Femur (tissue), 1 donor: ENCODE data around the gene CPXM2.

Experiments used
- DNase-seq: peaks from one replicate; pipeline ENCODE4 v3.0.0-alpha.2; 2017

Gene CPXM2

DNA sequence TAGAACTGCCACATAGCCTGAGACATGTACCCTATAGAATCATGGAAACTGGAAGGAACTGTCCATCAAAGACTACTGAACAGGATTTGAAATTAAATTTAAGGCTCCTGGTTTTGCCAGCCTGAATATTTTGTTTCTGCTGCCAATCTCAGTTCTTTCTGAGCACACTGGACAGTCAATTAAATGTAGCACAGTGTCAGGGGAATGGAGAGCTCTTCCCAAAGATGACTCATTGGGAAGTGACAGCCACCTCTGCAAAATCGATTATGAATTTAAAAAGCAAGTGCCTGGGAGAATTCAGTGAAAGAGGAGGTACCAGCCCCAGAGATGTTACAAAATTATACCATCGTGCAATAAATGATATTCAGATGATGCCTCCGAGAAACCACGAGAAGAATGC, 47.8 kb downstream of the CPXM2 start:
- DNase-seq: no peak

DNA sequence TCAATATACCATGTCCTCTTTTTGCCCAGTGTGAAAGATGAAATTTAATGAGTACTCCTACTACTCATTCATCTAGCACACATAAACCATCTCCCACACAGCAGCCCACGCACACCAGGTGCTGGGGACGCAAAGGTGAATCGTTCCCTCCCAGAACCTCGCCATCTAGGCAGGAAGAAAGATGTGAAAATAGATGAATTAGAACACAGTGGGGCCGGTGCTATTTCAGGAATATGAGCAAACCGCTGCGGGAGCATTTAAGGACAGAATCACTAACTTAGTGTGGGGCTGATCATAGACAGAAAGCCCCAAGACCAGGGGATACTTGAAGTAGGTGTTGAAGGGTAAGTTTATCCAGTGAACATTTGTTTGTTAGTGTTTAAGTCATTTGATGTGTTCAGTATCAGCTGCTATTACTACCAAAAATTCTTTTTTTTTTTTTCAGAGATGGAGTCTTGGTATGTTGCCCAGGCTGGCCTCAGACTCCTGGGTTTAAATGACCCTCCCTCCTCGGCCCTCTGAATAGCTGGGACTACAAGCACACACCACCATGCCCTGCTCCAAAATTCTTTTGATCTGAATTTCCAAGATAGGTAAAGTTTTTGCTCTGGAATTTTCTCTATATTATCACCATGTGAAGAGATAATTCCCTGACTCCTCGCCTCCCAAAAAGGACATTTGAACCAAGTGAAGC, 48.8 kb downstream of the CPXM2 start:
- DNase-seq: no peak

DNA sequence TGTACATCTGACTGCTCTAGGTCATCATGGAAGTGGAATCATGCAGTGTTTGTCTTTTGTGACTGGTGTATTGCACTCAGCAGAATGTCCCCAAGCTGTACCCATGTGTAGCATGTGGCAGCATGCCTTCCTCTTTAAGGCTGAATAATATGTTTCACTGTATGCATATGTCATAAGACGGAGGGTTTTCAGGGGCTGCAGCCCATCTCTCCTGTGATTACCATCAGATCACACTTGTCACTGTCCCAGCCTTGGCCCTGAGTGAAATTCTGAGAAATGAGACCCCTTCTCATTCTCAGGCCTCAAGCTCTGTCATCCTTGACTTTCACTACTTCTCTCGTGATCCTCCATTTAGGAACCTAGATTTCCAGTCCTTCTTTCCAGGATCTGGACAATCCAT, 50.0 kb downstream of the CPXM2 start:
- no peak for DNase-seq

DNA sequence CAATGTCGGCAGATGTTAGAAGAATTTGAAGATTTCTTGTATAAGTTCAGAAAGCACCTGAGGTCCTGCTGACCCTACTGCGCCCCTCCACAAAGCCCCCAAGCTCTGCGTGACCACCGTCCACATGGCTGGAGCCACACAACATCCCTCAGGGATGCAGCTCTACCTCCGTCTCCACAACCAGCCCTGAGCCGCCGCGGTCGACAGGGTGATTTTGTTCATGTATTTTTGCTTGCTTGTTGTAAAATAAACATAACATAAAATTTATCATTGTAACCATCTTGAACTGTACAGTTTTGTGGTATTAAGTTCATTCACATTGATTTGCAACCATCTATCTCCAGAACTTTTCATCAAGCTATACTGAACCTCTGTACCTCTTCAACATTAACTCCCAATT, 50.5 kb downstream of the CPXM2 start:
- DNase-seq: no peak

DNA sequence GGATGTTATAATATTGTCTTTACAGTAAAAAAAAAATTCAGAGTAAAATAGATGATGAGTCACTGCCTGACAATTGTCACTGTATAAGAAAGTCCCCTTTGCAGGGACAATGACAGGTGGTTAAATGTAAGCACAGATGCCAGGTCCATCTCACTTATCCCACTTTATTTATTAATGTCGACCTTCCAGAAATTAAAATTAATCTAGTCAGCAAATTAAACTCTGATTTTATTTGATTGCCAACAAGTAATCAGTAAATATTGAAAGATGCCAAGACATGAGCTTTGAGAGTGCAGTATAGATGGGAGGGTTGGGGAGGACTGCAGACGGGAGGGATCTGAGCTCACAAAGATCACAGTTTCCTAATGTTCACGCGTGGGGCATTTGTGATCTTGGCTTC, 50.9 kb downstream of the CPXM2 start:
- DNase-seq: no peak

DNA sequence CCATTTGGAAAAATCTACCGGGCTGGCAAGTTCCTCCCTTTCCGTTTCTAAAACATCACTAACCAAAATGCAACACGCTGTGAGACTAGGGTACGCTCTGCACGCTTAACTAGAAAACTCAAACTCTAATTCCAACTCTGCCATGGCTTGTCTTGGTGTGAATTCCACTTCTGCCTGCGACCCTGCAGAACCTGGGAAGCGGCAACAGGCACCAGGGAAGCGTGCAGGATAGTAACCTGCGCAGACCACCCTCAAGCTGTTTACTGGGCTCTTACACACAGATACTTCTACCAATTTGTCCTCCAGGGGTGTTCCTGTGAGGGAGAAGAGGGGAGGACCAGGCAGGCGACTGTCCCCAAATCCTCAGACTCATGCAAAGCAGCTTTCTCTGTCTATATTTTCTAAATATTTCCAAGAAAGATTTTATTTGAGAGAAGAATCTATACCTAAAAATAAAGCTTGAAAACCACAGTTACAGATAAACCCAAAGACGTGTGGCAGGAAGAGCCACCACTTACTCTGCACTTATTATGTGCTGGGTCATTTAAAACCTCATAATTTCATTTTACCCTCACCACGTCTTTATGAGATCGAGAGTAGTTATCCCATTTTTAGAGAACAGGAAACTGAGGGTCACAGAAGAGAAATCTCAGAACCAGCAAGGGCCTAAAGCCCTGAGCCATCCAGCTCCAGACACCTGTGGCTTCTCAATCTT, 52.9 kb downstream of the CPXM2 start:
- no peak for DNase-seq

DNA sequence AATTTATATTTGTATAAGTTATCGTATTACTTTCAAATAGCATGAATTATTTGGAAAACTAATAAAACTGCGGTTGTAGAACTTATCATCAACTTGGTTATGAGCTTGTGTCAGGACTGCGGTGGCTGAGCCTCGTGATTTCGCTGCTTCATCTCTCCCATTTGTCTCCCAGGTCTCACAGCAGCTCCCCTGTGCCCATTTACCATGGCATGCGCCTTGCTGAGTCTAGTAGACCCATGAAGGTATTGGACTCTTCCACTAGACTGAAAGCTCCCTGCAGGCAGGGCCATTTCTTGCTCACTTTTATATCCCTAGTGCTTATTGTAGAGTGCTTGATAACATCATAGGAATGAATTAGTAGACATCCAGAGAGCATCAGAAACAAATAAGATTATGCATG, 53.9 kb downstream of the CPXM2 start:
- DNase-seq: no peak

DNA sequence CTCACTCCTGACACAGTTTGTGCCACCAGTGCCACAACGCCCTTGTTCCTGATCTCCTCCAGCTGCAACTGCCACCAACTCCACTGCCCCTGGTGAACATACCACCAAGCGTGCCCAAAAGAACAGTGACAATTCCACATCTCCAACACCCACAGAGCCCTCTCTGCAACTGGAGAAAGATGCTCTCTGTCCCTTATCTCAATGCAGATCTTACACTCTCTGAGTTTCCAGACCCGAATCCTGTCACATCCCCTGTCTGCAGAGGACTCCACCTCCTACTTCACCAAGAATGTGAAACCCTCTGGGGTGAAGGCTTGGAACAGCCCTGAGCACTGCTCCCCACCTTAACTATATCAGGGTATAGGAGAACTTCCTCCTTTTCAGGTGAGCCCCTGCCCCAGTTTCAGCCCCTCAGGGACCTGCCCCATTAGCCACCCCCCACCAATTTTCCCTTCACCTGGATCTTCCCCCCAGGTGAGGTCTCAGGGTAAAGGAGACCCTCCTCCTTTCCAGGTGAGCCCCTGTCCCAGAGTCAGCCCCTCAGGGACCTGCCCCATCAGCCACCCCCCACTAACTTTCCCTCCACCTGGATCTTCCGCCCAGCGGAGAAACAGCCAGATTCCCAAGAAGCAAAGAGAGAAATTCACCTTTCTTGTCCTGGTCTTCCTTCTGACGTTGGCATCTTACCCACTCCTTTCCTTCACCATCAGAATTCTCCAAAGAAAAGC, 55.0 kb downstream of the CPXM2 start:
- no peak for DNase-seq

DNA sequence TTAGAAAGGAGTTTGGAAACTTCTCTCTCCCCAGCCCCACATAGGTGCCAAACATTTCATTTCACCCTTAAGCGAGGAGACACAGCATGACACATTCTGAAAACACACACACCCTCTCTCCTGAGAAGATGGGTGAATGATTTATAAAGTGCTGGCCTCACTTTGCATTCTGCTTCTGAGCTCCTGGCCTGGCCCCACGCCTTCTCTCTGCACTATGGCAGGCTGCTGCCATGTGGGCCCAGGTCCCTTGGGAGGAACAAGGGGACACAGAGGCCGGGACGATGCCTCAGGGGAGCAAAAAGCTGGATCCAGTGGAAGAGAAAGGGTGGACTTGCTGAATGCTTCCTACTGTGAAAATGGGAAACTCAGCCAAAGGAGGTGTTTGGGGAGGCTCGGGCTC, 56.0 kb downstream of the CPXM2 start:
- DNase-seq: no peak

DNA sequence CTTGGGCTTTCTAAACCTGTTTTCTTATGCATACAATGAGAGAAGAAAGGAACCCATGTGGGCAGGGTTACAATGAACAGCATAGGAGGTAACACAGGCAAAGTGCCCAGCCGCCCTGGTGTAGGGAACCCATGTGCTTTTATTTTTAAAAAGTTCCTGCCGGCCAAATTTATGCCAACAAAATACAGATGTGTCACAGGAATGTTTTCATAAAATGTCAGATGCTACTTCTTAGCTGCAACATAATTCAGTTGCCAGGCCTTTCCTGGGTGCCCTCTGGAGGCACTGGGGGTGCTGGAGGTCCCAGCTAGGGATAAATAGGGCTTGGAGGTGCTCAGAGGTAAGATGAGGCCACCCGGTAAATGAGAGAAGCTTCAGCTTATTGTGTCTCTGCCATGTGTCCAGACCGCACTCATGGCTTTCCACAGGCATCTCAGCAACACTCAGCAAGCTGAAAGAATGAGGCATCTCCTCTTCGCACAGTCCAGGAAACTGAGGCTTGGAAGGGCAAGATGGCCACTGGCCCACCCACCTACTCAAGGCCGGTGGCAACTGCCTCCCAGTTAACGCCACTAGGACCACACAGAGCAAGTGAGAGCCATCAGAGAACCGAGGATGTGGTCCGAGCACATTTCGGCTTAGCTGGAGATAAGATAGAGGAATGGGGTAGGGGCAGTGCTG, 58.3 kb downstream of the CPXM2 start:
- no peak for DNase-seq

DNA sequence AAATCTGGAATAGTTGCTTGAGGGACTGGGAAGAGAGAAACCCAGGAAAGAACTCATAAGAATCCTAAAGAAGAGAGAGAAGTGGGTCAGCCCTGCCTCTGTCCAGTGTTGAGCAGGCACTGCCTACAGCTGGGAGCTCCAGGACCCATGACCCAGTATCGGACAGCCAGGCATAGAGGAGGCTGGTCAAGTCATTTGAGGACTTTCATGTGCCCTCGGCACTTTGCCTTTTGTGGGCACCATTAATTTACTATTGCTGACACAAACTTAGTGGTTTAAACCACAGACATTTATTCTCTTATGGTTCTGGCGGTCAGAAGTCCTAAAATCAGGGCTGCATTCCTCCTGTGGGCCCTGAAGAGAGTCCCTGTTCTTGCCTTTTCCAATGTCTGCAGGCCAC, 60.3 kb downstream of the CPXM2 start:
- DNase-seq: no peak

DNA sequence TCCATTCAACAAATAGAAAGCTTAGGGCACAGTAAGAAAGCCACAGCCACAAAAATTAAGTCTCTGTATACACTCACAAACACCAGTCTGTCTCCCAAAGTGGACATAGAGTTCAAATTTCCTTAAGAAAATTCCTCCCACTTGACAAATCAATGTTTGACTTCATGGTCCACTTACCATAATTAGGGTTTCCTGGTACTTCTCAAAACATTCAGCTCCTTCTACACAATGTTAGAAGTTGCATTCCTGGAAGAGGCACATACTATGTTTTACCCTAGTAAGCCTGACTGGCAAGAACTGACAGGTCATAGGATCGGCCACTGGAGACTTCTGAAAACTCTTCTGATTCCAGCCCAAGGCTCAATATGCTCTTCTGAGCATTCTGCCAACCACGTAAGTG, 70.5 kb downstream of the CPXM2 start:
- DNase-seq: no peak

DNA sequence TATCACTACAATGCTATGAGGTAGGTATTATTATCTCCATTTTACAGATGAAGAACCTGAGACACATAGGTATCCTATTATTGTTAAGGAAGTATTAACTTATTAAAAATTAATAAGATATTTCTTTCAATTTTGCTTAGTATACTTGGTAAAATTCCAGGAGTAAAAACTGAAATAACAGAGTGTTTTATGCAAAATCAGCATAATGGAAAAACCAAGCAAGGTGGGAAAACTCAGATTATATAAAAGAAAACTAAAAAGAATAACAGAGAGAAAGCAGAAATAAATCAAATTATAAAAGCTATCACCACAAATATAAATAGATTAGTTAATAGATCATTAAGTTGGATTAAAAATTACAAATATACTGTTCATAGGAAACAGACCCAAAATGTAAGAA, 82.0 kb downstream of the CPXM2 start:
- DNase-seq: no peak

DNA sequence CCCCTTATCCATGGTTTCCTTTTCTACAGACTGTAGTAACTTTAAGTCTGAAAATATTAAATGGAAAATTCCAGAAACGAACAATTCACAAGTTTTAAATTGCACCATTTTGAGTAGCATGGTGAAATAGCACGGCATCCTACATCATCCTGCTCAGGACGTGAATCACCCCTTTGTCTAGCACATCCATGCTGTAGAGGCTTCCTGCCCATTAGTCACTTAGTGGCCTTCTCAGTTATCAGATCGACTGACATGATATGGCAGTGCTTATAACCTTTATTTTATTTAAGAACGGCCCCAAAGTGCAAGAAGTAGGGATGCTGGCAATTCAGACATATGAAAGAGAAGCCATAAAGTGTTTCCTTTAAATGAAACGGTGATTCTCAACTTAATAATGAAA, 82.7 kb downstream of the CPXM2 start:
- DNase-seq: no peak

DNA sequence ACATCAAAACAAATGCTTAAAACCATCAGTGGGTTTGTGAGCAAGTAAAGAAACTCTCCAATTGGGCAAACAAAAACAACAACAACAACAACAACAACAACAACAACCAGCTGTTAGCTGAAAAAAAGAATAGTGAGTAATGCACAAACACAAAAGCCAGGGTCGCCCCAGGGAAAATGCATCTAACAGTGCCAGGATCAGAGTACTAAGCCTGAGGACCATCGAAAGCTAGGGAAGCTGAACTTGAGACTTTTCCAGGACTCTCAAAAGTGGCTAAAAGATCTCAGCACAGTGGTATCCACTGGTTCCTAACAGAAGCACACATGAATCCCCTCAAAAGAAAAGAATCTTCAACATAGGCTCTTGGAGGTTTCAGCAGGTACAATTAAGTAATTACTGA, 83.3 kb downstream of the CPXM2 start:
- no peak for DNase-seq

DNA sequence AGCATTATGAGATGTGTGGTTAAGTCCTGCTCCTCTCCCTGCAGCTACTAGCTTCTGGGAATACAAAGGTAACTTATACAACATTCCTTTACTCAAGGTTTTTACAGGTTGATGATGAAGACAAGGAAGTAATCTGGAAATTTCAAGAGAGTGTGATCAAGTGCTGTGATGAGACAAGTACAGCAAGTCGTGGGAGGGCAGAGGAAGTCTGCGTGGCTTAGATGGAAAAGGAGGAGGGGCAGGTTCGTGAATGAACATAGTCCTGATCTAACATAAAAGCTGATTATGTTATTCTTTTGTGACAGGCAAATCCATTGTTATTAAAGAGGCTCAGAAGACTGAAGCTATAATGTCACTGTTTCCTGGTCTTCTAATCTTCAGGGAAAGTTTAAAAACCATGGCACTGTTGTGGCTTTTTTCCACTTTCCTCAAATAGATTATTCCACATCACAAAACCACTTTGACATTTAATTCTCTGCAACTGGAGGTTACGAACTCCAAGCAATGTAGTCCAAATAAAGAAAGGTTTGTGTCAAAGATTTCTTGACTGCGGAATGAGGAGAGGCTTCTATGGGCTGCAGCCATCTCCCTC, 84.1 kb downstream of the CPXM2 start:
- no peak for DNase-seq

DNA sequence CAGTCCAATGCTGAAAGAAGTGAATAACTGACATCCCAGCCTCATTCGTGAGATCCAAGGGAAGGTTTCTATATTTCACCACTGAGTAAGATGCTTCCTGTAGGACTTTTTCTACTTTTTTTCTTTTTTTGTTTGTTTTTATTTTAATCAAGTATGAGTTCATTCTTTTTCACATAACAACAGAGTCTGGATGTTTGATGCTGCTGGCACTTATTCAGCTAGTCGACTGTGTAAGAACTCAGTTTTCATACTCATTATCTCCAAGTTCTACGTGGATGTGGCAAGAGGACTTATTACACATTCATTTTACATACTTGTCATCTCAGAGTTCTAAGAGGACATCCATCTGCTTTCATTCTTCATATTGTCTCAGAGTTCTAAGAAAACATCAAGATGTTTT, 86.9 kb downstream of the CPXM2 start:
- DNase-seq: no peak

DNA sequence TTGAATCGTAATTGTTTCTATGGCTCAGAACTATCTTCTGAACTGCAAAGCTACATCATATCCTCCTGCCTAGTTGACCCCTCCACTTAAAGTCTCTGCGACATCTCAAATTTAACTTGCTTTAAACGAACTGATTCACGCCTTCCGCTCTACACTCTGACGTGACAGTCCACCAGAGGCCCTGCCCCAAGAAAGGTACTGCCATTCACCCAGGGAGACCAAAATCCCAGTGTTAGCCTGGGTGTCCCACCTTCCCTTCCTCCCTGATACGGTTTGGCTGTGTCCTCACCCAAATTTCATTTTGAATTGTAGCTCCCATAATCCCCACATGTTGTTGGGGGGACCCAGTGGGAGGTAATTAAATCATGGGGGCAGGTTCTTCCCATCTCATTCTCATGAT, 90.8 kb downstream of the CPXM2 start:
- no peak for DNase-seq

DNA sequence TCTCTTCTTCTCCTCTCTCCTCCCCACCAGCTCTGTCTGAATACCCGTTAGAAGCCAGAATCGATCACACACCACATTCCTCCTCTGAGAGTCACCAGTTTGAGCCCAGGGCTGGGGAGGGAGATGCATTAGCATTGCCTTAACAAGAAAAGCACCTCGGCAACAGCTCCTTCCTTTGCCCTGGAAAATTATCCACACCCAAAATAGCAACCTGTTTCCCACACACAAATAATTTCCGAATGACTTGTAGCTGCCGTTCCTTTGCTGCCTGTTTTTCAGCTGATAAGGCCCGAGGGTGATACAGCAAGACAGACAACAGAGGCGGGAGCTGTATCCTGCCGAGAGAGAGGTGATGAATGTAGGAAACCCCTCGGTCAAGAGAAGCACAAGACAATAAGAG, 91.3 kb downstream of the CPXM2 start:
- DNase-seq: no peak

DNA sequence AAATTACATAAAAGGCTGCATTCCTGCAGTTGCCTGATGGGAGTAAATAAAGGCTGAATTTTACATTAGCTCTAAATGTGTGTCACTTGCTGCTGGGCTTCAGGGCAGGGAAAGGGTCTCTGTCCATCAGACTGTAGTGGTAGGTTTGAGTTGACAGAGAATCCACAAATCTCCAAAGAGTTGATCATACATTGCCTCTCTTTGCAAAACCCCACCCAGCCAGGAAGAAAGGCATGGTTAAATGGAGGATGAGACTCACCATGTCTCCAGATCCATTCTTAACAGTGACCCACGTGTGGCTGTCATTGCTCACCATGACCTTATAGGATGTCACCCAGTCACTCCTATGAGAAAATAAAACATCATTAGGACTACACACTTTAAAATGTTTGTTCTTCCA, 92.8 kb downstream of the CPXM2 start:
- DNase-seq: no peak

DNA sequence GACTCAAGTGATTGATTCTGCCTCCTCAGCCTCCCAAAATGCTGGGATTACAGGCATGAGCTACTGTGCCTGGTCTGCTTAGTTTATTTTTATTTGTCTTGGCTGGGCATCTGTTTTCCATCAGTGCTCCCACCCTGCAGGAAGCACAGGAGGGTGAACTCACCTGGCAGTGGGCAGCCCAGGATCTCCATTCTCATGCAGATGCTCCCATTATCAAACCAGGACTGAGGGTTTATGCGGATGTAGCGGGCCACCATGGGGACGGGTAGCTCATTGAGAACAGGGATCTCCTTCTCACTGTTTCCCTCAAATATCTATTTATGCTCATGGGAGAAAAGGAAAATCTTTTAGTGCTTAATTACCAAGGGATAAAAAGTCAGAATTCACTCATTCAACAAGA, 93.8 kb downstream of the CPXM2 start:
- no peak for DNase-seq

DNA sequence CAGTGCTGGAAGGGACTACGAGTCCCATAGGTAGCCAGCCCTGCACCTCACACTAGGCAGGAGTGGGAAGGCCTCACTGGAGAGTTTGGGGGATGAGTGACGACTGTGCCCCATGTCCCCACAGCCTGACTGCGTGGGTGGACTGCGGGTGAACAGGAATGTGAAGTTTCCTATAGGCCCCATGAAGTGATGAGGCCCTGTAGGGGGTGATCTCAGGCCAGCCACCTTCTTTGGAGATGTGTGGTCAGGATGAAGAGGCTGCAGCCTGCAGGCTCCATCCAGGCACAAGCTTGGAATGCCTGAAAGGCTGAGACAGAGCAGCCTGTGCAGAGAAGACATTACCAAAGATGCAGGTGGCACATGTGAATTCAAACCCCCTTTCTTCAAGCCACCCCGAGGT, 94.9 kb downstream of the CPXM2 start:
- no peak for DNase-seq

DNA sequence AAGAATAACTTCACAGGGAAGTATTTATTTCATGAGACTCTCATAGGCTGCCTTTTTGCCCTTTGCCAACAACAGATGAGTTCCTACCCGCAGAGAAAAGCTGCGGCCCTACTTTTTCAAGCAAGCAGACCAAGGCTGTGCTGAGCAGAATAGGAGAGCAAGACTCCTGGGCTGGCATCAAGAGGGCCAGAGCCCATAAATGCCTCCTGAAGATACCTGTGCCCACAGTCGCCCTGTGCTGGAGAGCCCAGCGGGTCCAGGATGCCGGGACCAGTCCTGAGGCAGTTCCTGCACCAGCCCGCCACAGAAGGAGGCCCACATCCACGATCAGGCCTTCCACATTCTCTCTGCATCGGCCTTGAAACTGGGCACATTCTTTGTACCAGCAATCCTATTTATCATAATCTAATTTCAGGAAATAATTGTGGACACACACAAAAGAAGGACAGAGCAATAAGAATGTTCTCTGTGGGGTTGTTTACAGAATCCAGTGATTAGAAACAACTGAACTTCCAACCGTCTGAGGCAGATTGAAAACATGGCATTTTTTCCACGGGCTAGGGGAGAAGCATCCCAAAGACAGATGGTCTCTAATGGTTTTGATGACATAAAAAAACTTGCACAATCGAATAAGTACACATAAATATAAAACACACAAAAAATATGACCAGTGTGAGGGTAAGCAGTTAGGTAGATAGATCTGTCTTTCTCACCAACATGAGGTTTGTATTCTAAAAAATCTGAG, 95.6 kb downstream of the CPXM2 start:
- DNase-seq: no peak
